Nucleus accumbens (tissue), 56 donors: ENCODE data around the gene DIPK1B.

Experiments used
- DNase-seq, 56 donors: peaks; one replicate each; lab custom pipeline; 2025; lab: John Stamatoyannopoulos, UW

Gene DIPK1B

DNA sequence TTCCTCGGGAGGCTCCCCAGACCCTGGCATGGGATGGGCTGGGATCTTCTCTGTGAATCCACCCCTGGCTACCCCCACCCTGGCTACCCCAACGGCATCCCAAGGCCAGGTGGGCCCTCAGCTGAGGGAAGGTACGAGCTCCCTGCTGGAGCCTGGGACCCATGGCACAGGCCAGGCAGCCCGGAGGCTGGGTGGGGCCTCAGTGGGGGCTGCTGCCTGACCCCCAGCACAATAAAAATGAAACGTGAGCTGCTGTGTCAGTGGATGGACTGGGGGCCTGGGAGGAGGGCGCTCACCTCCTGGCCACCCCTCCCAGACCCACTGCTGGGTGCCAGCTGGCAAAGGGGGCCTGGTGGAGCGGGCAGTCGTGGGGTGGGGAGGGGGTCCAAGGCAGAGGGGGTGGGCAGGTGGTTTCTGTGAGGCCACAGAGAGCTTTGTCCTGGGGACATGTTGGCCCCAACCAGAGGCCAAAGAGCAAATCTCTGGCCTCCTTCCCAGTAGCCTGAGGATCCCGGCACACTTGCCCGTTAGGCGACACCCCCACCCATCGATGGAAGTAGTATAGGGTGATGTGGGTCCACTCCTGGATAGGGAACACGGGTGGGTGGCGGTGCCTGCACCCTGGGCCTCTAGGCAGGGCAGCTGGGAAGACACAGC lies 39.8 kb upstream of the DIPK1B start:
- DNase-seq: no peak

- no peak for DNase-seq
These were observed 39.0 kb upstream of the DIPK1B start for GRCh38 chr9:136673088-136673974.

GRCh38 chr9:136673975-136674785 lies 38.2 kb upstream of the DIPK1B start:
- DNase-seq: no peak

GRCh38 chr9:136674786-136675349 lies 37.5 kb upstream of the DIPK1B start:
- no peak for DNase-seq

DNA sequence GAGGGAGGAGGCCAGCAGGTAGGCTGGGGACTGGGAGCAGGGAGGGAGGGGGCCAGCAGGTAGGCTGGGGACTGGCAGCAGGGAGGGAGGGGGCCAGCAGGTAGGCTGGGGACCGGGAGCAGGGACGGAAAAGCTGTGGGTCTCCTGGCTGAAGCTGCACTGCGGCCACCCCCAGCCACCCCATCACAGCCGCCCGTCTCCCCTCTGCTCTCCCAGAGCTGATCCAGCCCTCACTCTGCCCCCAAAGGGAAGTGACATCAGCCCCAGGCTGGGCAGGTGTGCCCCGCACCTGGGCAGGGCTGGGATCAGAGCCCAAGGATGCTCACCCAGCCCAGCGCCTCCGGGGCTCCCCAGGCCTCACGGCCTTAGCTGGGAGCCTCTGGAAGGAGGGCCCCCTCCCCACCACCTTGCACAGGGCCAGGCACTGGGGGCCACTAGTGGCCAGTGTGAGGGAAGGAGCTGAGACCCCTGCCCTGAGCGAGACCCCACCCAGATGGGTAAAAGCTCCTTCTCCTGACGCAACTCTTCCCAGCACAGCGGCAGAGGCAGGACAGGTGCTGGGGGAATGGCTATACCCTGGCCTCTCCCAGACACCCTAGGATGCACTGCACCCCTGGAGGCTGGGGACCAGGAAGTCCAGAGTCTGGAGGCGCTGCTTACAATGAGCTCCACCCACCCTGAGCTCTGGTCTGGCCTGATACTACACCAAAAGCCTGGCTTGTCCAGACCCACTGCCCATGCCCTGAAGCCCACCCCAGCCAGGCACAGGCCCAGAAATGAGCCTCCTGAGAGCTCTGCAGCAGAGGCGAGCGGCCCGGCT lies 36.7 kb upstream of the DIPK1B start:
- DNase-seq: no peak

DNA sequence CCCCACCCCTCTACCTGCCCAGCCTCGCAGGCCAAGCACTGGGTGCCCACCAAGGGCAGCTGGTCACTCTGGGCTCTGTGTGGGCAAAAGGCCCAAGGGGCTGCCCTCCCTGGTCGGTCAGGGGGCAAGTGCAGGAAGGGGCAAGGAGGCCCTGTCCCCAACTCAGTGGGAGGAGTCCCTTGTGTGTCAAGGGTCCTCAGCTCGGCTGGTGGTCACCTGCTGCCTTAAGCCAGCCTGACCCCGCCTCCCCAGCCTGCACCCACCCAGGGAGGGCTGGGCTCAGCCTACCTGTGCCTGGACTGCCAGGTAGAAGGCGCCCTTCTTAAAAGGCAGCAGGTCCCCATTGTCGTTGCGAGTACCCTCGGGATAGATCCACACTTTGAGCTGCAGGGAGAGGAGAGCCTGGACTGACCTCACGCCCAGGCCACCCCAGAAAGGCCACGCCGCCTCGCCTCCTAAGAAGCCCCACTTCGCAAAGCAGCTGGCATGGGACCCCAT lies 36.0 kb upstream of the DIPK1B start:
- no peak for DNase-seq

DNA sequence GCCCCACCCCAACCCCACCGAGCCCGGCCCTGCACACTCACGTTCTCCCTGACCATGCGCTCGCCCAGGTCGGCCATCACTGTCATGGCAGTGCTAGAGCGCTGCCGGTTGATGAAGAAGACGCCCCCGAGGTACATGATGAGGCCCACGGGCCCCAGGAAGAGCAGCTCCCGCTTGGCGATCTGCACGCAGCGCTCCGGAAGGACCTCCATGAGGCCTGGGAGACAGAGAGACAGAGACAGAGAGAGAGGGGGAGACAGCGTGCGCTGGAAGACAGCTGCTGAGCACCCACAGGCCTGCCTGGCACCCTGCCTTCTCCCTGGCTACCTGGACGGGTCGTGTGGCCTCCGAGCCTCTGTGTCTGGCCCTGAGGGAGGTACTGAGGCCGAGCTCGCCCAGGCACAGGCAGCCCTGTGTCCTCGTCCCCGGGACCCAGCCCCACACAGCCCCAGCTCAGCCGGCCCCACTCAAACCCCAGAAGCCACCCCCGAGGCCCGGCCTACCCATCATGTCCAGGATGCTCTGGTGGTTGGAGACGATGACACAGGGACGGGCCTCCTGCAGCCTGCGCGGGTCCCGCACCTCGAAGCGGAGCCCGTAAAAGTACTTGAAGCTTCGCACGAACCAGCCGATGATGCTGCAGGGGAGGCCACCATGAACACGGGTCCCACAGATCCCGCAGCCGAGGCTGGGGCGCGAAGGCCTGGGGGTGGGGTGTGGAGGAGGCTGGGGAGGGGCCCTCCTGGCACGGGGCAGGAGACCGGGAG lies 35.3 kb upstream of the DIPK1B start:
- DNase-seq: no peak

DNA sequence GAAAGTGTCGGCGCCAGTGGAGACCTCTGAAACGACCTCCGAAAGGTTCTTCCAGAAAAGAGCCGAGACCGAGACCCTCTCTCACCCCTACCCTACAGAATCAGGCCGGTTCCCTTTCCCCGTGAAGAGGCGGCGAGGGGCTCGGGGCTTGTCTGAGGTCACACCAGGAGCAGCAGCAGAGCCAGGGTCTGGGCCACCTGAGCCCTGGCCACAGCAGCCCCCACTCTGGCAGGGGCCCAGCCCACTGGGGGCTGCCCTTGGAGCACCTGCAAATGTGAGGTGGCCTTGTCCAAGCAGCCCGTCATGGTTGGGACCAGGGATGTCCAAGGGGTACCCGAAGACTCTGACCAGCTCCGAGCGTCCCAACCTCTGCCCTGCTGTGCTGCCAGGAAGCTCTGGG lies 34.3 kb upstream of the DIPK1B start:
- no peak for DNase-seq

DNA sequence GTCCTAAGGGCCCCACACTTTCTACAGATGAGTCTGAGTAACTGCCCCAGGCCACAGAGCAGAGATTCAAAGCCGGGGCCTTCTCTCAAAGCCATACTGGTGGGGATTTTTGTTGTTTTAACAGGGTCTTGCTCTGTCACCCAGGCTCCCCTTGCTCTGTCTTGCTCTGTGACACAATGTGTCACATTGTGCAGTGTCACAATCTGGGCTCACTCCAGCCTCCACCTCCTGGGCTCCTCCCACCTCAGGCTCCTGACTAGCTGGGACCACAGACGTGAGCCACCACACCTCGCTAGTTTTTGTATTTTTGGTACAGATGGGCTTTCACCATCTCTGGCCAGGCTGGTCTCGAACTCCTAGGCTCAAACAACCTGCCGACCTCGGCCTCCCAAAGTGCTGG lies 33.7 kb upstream of the DIPK1B start:
- DNase-seq: no peak

GRCh38 chr9:136679431-136679941 lies 32.9 kb upstream of the DIPK1B start:
- DNase-seq: peak in 5 of 56 donors; percentile 9 to 38 (median 17)

DNA sequence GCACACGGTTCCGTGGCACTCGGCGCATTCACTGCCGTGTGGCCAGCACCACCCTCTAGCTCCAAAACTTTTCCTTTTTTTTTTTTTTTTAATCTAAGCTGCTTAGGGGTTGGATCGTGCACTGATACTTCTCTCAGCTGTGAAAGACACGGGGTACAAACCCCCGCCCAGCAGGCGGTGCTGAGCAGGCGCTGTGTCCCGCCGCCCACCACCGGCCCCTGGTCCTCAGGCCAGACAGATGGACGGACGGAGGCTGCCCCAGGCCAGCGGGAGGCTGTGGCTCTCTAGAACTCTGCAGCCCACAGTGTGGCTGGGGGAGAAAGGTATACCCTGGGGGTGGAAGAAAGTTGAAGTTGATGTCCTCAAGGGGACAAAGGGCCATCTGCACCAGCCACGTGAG lies 31.3 kb upstream of the DIPK1B start:
- DNase-seq: no peak

DNA sequence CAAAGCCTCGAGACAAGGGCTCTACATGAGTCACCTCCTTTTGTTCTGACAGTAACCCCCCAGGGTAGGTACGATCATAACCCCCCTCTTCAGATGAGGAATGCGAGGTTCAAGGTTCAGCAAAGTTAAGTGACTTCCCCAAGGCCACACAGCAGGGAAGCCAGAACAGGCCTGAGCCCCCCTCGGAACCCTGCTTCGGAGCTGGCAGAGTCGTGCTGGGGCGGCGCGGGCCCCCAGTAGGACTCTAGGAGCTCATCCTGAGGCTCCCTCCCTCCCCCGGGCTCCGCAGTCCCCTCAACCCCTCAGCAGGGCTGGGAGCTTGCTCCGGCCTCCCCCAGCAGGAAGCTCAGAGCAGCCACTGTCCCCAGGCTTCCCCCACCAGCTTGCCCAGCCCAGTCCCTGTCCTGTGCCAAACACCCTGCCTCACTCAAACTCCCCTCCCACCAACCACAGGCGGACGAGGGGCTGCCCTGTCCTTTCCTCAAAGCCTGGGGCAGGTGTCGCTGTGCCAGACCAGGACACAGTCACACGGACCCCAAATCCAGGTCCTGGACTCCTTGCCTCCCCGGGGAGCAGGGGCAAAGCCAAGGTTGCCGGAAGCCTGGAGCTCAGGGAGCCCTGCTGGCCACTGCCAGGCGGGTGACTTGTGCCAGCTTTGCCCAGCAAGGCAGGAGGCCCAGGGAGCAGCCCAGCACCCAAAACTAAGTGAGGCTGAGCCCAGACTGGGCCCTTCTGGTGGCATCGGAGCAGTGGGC lies 30.2 kb upstream of the DIPK1B start:
- no peak for DNase-seq

DNA sequence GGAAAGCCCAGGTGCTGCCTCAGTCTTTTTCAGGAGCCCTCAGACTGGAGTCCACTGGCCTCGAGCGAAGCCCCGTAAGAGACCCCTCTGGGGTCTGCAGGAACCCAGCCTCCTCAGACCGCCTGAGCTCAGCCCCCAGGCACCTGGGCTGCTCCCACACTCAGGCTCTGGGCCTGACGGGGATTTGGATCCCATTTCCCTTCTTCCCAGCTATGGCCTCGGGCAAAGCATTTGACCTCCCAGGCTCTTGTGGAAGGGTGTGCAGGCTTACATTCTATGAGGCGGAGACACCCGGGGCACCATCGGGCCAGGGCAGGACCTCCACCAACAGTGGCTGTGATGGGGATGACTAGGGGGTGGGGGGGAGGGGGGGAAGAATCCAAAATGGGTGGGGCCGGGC lies 29.7 kb upstream of the DIPK1B start:
- no peak for DNase-seq

- DNase-seq: no peak
These were observed 29.1 kb upstream of the DIPK1B start for GRCh38 chr9:136683173-136683745.

DNA sequence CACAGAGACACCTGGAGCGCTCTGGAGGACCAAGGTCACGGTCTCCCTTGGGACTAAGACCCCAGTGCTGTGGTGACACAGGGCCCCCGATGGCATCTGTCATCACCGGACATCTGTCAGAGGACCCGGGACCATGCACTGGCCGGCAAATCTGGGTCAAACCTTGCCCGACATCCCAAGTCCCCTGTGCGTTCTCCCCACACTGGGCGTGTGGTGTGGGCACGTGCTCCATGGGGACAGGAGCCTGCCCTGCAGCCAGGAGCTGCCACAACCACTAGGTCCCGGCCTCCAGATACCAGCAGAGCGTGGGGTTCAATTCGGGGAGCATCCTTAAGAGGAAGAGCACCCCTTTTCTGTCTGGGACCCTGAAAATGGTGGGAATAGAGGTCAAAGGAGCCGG lies 28.6 kb upstream of the DIPK1B start:
- DNase-seq: no peak

DNA sequence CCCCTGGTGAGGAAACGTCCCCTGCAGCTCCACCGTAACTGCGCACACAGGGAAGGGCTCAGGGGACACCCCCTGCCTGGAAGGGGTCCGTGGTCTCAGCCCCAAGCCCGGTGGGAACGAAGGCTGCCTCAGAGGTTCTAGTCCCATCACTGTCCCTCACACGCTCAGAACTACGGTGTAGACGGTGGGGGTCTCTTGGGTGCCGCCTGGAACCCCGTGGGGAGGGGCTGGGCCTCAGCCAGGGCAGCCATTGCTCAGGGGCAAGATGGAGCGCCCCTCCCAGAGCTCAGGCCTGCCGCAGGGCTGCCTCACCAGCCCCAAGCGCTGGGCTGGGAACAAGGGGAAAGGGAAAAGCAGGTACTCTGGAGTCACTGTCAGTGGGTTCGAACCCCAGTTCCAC lies 28.0 kb upstream of the DIPK1B start:
- DNase-seq: no peak

DNA sequence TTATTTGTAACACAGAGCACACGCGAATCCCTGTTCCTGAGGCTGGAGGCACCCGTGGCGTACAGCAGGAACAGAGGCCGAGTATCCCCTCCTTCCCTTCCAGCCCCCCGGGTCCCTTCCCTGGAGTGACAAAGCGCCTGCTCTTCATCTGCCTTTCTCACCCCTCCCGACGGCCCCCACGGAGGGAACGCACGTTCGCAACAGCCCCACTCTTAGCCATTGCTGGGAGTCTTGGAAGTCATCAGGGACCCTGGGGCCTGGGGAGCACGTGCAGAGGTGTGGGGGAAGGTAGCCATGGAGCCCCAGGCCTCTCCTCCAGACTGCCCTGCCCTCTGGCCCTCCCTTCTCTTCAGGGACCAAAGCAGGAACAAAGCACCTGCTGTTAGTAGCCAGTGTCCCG lies 27.6 kb upstream of the DIPK1B start:
- no peak for DNase-seq

DNA sequence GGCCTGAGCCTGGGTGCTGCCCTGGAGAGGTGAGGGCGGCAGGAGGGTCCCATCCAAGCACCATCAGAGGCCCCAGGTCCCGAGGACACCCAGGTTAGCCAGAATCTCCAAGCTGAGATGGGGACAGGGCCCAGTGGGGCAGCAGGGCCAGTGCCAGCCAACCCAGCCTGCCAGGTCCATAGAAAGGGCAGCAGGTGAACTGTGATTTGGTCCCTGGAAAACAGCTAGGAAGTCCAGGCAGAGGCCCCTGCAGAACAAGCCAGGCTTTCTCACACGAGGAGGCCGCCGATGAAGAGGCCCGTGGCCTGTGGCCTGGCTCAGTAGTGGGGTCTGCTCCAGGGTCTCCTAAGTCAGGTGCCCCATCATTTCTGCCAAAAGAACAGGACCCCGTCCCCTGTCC lies 27.2 kb upstream of the DIPK1B start:
- DNase-seq: no peak
